ENCODE measurements around the gene MRPL33.
A peak's percentile ranks its signal among the peaks of the same experiment; 100 is the strongest.
"Not testable (repeated sequence)": the region's sequence is repeated elsewhere in the genome, so short reads cannot be mapped to it uniquely, and the experiment has no call there.

Gene MRPL33

GRCh38 chr2:27742571-27742970, 28.9 kb upstream of the MRPL33 start:
- DNase-seq: no peak

- DNase-seq: not testable (repeated sequence)
Observed at GRCh38 chr2:27745494-27745893, 26.0 kb upstream of the MRPL33 start.

- no peak for DNase-seq
Observed at GRCh38 chr2:27746325-27746724, 25.2 kb upstream of the MRPL33 start.

GRCh38 chr2:27747827-27748352, 23.6 kb upstream of the MRPL33 start:
- no peak for DNase-seq

- DNase-seq: not testable (repeated sequence)
Observed at GRCh38 chr2:27748803-27749554, 22.5 kb upstream of the MRPL33 start.

- no peak for DNase-seq
Observed at GRCh38 chr2:27751377-27751776, 20.1 kb upstream of the MRPL33 start.

GRCh38 chr2:27752551-27753237, 18.8 kb upstream of the MRPL33 start:
- no peak for DNase-seq

GRCh38 chr2:27754138-27754588, 17.4 kb upstream of the MRPL33 start:
- peak; percentile 66 for DNase-seq

GRCh38 chr2:27754831-27755230, 16.7 kb upstream of the MRPL33 start:
- no peak for DNase-seq

GRCh38 chr2:27756091-27756490, 15.4 kb upstream of the MRPL33 start:
- no peak for DNase-seq

- no peak for DNase-seq
Observed at GRCh38 chr2:27756544-27757498, 14.7 kb upstream of the MRPL33 start.

- DNase-seq: no peak
Observed at GRCh38 chr2:27762951-27763906, 8.3 kb upstream of the MRPL33 start.

- no peak for DNase-seq
Observed at GRCh38 chr2:27763907-27764267, 7.6 kb upstream of the MRPL33 start.

GRCh38 chr2:27764526-27764925, 7.0 kb upstream of the MRPL33 start:
- not testable (repeated sequence) for DNase-seq

GRCh38 chr2:27765621-27766286, 5.8 kb upstream of the MRPL33 start:
- peak; percentile 52 for DNase-seq

- no peak for DNase-seq
Observed at GRCh38 chr2:27766287-27766661, 5.2 kb upstream of the MRPL33 start.

- DNase-seq: no peak
Observed at GRCh38 chr2:27771202-27771547, 344 bp upstream of the MRPL33 start.

- no peak for DNase-seq
Observed at GRCh38 chr2:27772804-27773203, 1.3 kb downstream of the MRPL33 start.

GRCh38 chr2:27773959-27774358, 2.4 kb downstream of the MRPL33 start:
- no peak for DNase-seq

GRCh38 chr2:27776097-27776496, 4.6 kb downstream of the MRPL33 start:
- DNase-seq: no peak

GRCh38 chr2:27776696-27777095, 5.2 kb downstream of the MRPL33 start:
- DNase-seq: no peak

All from activated CD8-positive, alpha-beta memory T cell treated with anti-CD3 and anti-CD28 coated beads, Interleukin-2, amount 50 U/mL, for 4 hours (primary cell).